Keratinocyte (primary cell): ENCODE measurements around the gene TRAF5. TPM values are rescaled to one million over a fixed set of nuclear protein-coding genes. Genes with fewer than 3 reads are reported as not detected.

Experiments used
- DNase-seq: peaks from one replicate; pipeline ENCODE4 v3.0.0-alpha.2; 2011; ENCODE audit warnings: low read depth, missing footprints, low spot score
- FAIRE-seq: peaks from 2 replicates; lab custom pipeline; 2011; peaks lifted over from hg19 to GRCh38; lab: Jason Lieb, UNC
- H2AFZ ChIP-seq: 2 replicates; pipeline ENCODE4 v1.6.0; 2012; ENCODE audit warnings: low read length, control low read depth, inconsistent platforms; ENCODE audit not compliant: control insufficient read depth
- H3K27ac ChIP-seq: 2 replicates; pipeline ENCODE4 v1.5.1; 2011; ENCODE audit warnings: low read length; ENCODE audit not compliant: control insufficient read depth, insufficient read depth
- H3K27me3 ChIP-seq: 3 replicates; pipeline ENCODE4 v1.6.0; 2011; ENCODE audit warnings: low read length; ENCODE audit not compliant: control insufficient read depth, insufficient read depth; ENCODE audit errors: extremely low read depth
- H3K36me3 ChIP-seq, 2 experiments: 2 replicates in 1 of 2; 3 replicates in 1 of 2; pipeline ENCODE4 v1.5.1; 2011; ENCODE audit warnings: low read length in 2 of 2, mild to moderate bottlenecking in 1 of 2; ENCODE audit not compliant: control insufficient read depth in 2 of 2, insufficient read depth in 2 of 2; ENCODE audit errors: extremely low read depth in 1 of 2
- H3K4me1 ChIP-seq: 3 replicates; pipeline ENCODE4 v1.5.1; 2011; ENCODE audit warnings: low read length; ENCODE audit not compliant: control insufficient read depth, insufficient read depth; ENCODE audit errors: extremely low read depth
- H3K4me2 ChIP-seq: 3 replicates; pipeline ENCODE4 v1.6.0; 2011; ENCODE audit warnings: low read depth, low read length; ENCODE audit not compliant: control insufficient read depth, insufficient read depth; ENCODE audit errors: extremely low read depth
- H3K4me3 ChIP-seq, 3 experiments: fragments of 200-600 bp in 1 of 3; sonication (generic) in 1 of 3; 2 replicates in 2 of 3; 3 replicates in 1 of 3; pipeline ENCODE4 v1.5.1; 2011 to 2016; ENCODE audit warnings: low read length in 3 of 3, mild to moderate bottlenecking in 3 of 3, control low read depth in 2 of 3, inconsistent platforms in 1 of 3, low read depth in 1 of 3, mixed read lengths in 1 of 3, mixed run types in 1 of 3, moderate library complexity in 1 of 3; ENCODE audit not compliant: control insufficient read depth in 2 of 3, insufficient read depth in 2 of 3; ENCODE audit errors: extremely low read depth in 1 of 3
- H3K79me2 ChIP-seq: 2 replicates; pipeline ENCODE4 v1.6.0; 2012; ENCODE audit warnings: low read length; ENCODE audit not compliant: control insufficient read depth, insufficient read depth
- H3K9ac ChIP-seq: 3 replicates; pipeline ENCODE4 v1.6.0; 2011; ENCODE audit warnings: low read length; ENCODE audit not compliant: control insufficient read depth, insufficient read depth; ENCODE audit errors: extremely low read depth
- H3K9me1 ChIP-seq: 3 replicates; pipeline ENCODE4 v1.6.0; 2011; ENCODE audit warnings: low read length; ENCODE audit not compliant: control insufficient read depth, insufficient read depth; ENCODE audit errors: extremely low read depth
- H3K9me3 ChIP-seq: 2 replicates; pipeline ENCODE4 v1.5.1; 2012; ENCODE audit warnings: low read depth, low read length; ENCODE audit not compliant: control insufficient read depth
- H4K20me1 ChIP-seq: 3 replicates; pipeline ENCODE4 v1.6.0; 2011; ENCODE audit warnings: low read length; ENCODE audit not compliant: control insufficient read depth, insufficient read depth; ENCODE audit errors: extremely low read depth
- EZH2 ChIP-seq: IDR thresholded peaks from one replicate; pipeline ENCODE4 v1.6.1; 2012; ENCODE audit warnings: inconsistent platforms, mild to moderate bottlenecking, low read length, moderate library complexity
- dilution Hi-C: fragments of 300-500 bp; cut with MboI; formaldehyde crosslinking; loops from one replicate; pipeline ENCODE4 v1.7.0; 2020; ENCODE audit warnings: low sequenced_read_pairs; ENCODE audit not compliant: extremely low pct_ligation_motif_present
- polyA plus RNA-seq, 5 experiments: library from polyadenylated mRNA; depleted of rRNA in 3 of 5; stranded (reverse) in 3 of 5; stranded (forward) in 1 of 5; unstranded in 1 of 5; fragments of >200 nt; gene quantifications; 1 replicate in 1 of 5; 2 replicates in 3 of 5; 3 replicates in 1 of 5; pipeline versions ENCODE4 v1.2.1 to v1.2.3, GENCODE V29; 2011 to 2012; ENCODE audit warnings: missing spikeins in 2 of 5, low read depth in 1 of 5, low replicate concordance in 1 of 5
- TF ChIP-seq, protein P1 (sequence below), 3 experiments: IDR thresholded peaks in 1 of 3; conservative IDR thresholded peaks in 1 of 3; optimal IDR thresholded peaks in 1 of 3; 2 replicates in 2 of 3; 3 replicates in 1 of 3; pipeline versions ENCODE3 to v1.5.1; 2011; ENCODE audit warnings: low read length in 3 of 3, mild to moderate bottlenecking in 3 of 3, moderate library complexity in 2 of 3, control low read depth in 1 of 3, inconsistent platforms in 1 of 3; ENCODE audit not compliant: insufficient read depth in 2 of 3; ENCODE audit errors: extremely low read depth in 1 of 3

TRAF5 gene
- polyA plus RNA-seq, 1 donor (not counting 4 experiments of a cell fraction or from before 2014, with no cell fraction given): 2.1 TPM

DNA sequence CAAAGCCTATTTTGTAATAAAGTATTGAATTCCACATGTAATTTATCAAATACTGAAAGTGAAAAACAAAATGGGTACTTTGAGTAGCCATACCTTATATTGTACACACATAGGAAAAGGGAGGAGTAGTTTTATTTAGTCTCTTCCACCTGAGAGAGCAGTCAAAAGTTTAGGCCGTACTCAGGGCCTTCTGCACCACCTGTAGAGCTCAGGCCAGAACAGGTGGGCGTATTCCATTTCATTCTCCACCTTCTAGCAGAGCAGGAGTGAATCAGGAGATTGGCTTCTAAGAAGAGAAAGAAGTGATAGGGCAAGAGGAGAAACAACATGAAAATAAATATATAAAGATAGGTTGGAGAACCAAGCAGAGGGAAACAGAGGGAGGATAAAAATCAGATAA is 44.0 kb downstream of the TRAF5 start:
- FAIRE-seq (no peak), DNase-seq (no peak)
- H4K20me1 ChIP-seq: no peaks in the 10 kb centered on the region
- no peaks in the 10 kb centered on the region for H3K9me1 ChIP-seq
- H3K36me3 ChIP-seq: no peaks in the 10 kb centered on the region
- H2AFZ ChIP-seq: no peak overlapping the region
- H3K27ac ChIP-seq: no peak overlapping the region
- dilution Hi-C loops: no loop called here
- no peak overlapping the region for H3K9ac ChIP-seq
- no peaks in the 10 kb centered on the region for H3K4me1 ChIP-seq
- no peaks in the 10 kb centered on the region for H3K27me3 ChIP-seq
- H3K9me3 ChIP-seq: no peaks in the 10 kb centered on the region
- TF ChIP-seq, protein P1, sequence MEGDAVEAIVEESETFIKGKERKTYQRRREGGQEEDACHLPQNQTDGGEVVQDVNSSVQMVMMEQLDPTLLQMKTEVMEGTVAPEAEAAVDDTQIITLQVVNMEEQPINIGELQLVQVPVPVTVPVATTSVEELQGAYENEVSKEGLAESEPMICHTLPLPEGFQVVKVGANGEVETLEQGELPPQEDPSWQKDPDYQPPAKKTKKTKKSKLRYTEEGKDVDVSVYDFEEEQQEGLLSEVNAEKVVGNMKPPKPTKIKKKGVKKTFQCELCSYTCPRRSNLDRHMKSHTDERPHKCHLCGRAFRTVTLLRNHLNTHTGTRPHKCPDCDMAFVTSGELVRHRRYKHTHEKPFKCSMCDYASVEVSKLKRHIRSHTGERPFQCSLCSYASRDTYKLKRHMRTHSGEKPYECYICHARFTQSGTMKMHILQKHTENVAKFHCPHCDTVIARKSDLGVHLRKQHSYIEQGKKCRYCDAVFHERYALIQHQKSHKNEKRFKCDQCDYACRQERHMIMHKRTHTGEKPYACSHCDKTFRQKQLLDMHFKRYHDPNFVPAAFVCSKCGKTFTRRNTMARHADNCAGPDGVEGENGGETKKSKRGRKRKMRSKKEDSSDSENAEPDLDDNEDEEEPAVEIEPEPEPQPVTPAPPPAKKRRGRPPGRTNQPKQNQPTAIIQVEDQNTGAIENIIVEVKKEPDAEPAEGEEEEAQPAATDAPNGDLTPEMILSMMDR (optimal IDR thresholded peaks at IDR 0.05 in 1 of 3, IDR thresholded peaks at IDR 0.05 in 1 of 3, conservative IDR thresholded peaks at IDR 0.05 in 1 of 3; ENCODE audit: extremely low read depth in 1 of 3, insufficient read depth in 2 of 3, low read length in 3 of 3): no peak
- TF ChIP-seq EZH2: no peak
- no peaks in the 10 kb centered on the region for H3K79me2 ChIP-seq
- no peak overlapping the region for H3K4me2 ChIP-seq
- no peak overlapping the region for H3K4me3 ChIP-seq

DNA sequence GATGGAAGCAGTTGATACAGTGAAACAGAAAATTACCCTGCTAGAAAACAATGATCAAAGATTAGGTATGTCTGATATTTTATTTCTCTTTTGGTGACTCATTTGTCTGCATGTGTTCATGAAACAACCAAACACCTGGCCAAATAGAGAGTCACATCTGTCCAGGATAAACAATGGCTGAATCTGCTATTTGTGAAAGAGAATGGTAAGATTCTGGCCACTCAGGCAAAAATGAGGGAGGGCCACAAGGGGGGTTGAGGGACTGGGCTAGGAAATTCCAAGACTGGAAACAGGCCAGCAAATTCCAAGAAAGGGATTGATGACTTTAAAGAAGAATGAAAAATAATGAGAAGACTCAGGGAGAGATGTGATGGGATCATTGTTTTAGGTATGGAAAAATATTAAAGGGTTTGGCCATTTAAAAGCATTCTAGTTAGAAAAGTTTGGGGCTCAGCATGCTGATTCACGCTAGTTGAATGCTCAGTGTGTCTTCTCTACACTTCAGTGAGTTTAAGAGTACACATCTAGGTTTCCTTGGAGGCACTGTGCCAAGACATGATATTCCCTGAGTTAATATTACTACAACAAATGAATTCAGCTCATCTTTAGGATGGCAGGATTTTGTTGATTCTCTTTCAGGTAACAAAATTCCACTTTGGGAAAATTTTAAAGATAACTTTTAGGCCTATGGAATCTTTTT is 44.9 kb downstream of the TRAF5 start:
- Histone ChIP-seq H3K36me3 (no peaks in the 10 kb centered on the region), H4K20me1 (no peaks in the 10 kb centered on the region), H2AFZ (no peak overlapping the region), H3K4me3 (no peak overlapping the region), H3K9me3 (no peaks in the 10 kb centered on the region), H3K9ac (no peak overlapping the region), H3K27me3 (no peaks in the 10 kb centered on the region), H3K9me1 (no peaks in the 10 kb centered on the region), H3K79me2 (no peaks in the 10 kb centered on the region), H3K4me2 (no peak overlapping the region), H3K27ac (no peak overlapping the region), H3K4me1 (no peaks in the 10 kb centered on the region)
- dilution Hi-C loops: no loop called here
- DNase-seq: no peak
- no peak for FAIRE-seq
- TF ChIP-seq, protein P1 (optimal IDR thresholded peaks at IDR 0.05 in 1 of 3, IDR thresholded peaks at IDR 0.05 in 1 of 3, conservative IDR thresholded peaks at IDR 0.05 in 1 of 3; ENCODE audit: extremely low read depth in 1 of 3, insufficient read depth in 2 of 3, low read length in 3 of 3): no peak
- no peak for TF ChIP-seq EZH2
